ENCODE results near the gene SPAM1.
"Not testable (repeated sequence)": the region's sequence is repeated elsewhere in the genome, so short reads cannot be mapped to it uniquely, and the experiment has no call there.

SPAM1 gene

DNA sequence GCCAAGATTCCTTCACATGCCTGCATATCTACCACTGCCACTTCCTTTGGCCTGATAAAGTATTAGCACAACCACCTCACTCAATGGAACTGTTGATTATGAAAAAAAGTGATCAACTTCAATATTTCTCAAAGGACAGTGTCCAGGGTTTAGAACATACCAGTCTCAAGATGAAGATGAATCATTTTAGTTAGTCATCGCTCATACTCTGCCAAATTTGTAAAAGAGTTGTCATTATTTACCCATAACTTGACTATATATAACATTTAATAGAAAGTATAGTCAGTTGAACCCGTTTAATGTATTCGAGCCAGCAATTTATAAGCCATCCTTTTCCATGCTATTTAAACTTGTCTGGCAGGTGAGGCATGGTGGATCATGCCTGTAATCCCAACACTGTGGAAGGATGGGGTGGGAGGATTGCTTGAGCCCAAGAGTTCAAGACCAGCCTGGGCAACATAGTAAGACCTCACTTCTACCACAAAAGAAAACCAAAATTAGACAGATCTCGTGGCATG, 33.2 kb downstream of the SPAM1 start:
- DNase-seq (ENCODE audit: low spot score) = no peak

DNA sequence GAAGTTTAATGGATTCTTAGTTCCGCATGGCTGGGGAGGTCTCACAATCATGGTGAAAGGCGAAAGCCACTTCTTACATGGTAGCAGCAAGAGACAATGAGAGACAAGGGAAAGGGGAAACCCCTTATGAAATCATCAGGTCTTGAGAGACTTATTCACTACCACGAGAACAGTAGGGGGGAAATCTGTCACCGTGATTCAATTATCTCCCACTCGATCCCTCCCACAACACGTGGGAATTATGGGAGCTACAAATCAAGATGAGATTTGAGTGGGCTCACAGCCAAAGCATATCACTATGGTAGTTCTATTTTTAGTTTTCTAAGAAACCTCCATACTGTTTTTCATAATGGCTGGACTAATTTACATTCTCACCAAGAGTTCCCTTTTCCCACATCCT, 36.7 kb downstream of the SPAM1 start:
- DNase-seq (ENCODE audit: low spot score) = no peak

DNA sequence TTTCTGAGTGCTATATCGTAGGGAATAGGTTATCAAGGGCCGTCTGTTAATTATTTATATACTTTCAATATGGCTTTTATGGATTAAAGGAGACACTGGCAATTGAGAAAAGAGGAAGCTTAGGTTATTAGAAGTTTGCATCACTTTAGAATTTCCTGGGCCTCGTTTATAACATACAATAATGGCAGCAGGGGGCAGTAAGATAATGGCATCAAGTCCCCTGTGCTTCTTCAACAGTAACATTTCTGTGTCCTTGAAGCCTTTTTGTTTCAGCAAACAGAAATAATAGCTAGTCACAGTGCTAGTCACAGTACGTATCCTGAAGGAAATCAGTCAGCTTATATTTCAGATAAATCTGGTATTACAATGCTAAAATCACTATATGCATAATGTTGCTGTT, 41.9 kb downstream of the SPAM1 start:
- DNase-seq (ENCODE audit: low spot score) = no peak

DNA sequence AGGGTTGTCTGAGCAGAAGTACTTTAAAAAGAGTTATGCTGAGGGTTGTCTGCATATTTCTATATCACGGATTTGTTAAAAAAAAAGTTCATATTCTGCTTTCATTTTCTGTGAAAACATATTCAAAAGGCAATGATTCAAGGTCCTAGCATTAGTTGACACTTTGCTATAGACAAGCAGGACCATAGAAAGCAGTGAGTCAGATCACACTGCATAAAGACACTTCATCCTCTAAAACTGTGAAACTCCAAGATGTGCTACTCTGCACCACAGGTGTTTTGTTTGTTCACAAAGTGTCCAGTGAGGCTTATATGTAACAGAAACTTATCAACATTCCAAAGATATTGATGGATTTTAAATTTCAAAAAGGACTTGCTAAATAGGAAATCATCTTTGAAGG, 47.0 kb downstream of the SPAM1 start:
- DNase-seq (ENCODE audit: low spot score) = no peak

DNA sequence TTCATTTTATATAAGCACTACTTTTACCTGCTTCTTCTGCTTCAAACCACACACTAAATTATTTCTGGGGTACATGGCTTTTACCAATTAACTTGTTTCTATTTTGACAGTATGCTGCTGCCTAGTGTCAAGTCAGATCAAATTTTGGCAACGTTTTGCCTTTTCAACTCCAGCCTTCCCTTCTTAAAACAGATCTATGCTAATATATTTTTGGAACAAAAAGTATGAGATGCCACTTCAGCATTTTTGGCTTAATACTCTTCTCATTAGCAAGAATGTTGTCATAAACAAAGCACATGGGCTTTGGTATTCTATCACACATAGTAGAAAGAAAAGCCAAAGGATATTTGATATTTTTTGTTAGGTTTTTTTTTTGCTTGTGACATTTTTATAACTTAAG, 47.8 kb downstream of the SPAM1 start:
- DNase-seq (ENCODE audit: low spot score) = no peak

DNA sequence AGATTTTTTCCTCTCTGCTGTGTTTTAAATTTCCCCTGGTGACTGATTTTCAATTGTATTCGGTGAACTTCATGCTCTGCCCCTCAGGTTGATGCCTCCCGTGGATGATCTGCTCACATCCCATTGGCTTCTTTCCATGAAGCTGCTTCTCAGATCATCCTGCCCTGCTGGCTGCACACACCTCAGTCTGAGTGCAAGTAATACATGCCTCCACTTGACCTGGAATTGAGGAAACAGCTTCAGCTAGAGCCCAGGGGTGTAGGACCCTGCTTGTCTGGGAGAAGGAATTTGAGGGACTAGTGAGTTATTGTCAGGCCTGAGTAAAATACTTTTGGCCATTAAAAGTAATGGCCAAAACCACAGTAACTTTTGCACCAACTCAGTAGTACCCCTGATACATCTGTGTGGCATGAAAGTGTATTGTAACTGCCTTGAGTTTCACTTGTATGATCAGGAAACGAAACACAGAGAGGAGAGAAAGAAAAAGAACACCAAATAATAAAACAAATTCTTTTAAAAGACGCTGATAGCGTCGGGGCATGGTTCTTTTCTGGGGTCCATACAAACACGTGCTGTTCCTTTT, 49.4 kb downstream of the SPAM1 start:
- DNase-seq (ENCODE audit: low spot score) = no peak

DNA sequence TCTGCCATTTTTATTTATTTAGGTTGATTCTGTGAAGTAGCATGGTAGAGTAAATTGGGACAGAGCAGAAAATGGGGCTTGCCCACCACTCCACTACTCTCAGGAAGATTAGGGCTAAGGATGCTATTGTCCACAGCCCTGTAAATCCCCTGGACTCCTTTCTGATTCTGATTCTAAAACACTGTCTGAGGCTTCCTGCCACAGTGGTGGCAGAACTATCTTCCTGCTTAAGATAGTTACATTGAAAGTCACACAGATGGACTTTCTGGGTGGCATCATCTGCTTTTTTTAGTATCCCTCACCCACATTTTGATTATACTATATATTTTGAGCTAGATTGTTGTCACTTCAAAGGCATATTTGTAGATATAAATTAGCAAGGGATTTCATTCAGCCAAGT, 50.0 kb downstream of the SPAM1 start:
- no peak for DNase-seq (ENCODE audit: low spot score)

DNA sequence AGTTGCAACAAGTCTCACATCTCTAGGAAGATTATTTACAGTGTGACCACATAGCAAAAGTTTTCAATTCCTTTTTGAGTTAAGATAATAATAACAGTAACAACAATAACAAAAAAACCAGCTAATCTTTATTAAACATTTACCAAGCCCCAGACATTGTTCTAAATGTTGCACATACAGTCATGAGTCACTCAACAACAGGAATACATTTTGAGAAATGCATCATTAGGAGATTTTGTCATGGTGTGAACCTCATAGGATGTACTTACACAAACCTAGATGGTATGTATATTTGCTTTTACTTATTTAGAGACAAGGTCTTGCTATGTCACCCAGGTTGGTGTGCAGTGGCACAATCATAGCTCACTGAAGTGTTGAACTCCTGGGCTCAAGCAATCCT, 52.0 kb downstream of the SPAM1 start:
- DNase-seq (ENCODE audit: low spot score) = no peak

DNA sequence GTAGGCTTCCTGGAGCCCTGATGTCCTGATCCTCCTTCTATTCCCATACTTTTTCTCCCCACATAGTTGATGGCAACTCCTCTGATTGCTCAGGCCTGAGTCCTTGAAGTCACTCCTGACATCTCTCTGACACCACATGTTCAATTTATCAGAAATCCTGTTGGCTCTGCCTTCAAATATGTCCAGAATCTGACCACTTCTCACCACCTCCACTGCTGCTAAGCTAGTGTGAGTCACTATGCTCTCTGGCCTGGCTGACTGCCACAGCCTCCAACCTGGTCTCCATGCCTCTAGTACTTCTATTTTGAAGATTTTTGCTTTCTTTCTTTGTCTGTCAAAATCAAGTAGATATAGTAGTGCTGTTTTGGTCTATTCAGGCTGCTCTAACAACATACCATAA, 54.8 kb downstream of the SPAM1 start:
- DNase-seq (ENCODE audit: low spot score) = no peak

DNA sequence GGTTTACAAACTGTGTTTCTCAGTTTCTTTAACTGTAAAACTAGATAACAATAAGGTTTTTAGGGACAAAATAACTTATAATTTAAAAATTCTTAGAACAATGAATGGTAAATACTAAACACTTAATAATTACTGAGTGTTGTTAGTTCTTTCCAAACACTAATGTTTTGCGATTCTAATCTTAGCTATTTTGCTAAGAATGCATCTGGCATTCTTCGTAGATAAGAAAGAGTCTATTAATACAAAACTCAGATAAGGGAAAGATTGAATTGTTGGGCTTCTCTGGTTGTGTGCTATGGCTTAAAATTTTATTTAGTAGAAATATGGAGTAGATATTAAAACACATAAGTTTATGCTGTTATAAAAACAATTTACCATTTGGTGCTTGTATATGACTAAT, 62.4 kb downstream of the SPAM1 start:
- DNase-seq (ENCODE audit: low spot score) = no peak

DNA sequence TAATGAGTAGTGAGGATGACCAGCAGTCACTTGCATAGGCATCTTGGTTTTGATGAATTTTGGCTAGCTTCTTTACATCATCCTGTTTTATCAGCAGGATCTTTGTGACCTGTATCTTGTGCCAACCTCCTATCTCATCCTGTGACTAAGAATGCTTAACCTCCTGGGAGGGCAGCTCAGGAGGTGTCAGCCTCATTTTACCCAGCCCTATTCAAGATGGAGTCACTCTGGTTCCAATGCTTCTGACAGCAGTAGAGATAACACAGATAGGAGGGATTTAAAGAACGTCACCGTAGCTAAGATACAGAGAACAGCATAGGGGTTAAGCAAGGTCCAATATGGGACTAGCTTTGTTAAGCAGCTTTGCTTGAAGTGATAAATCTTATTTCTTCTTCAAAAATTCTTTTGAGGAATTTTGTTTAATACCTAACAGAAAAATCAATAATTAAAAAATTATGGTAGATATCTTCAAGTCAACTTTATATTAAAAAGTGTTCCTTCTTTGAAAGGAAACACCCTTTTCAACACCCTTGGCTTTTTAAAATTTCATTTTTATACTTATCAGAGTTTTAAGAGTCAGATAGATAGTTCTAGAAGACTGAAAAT, 68.0 kb downstream of the SPAM1 start:
- DNase-seq (ENCODE audit: low spot score) = no peak

DNA sequence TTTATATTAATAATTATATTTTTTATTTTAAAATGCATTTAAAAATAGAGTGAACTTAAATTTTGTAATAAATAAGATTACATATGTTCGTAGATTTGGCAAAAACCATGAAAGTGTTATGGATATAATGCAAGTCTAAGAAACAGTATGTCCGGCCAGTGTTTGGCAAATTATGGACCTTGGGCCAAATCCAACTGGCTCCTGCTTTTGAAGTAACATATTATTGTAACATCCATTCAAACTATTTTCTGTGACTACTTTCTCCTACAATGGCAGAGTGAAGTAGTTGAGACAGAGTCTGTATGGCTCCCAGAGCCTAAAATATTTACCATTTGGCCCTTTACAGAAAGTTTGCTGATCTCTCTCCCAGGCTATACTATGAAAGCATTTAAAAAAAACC, 69.0 kb downstream of the SPAM1 start:
- no peak for DNase-seq (ENCODE audit: low spot score)

DNA sequence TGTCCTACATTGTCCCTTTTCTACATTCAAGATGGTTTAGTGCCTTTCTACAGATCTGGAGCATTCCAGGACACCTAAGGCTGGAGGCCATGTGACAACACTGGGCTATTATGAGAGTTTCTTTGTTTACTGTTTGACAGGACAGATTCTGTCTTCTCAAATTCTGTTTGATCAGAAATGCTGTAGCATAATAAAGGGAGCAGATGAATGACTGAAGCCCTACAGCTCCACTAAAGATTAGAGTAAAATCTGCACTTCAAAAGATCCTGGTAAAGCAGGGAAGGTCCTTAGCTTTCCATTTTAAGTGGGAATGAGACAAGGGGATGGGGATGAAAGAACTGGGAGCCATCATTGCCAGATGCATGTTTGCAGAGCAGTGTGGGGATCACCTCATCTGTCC, 69.4 kb downstream of the SPAM1 start:
- DNase-seq (ENCODE audit: low spot score) = no peak

DNA sequence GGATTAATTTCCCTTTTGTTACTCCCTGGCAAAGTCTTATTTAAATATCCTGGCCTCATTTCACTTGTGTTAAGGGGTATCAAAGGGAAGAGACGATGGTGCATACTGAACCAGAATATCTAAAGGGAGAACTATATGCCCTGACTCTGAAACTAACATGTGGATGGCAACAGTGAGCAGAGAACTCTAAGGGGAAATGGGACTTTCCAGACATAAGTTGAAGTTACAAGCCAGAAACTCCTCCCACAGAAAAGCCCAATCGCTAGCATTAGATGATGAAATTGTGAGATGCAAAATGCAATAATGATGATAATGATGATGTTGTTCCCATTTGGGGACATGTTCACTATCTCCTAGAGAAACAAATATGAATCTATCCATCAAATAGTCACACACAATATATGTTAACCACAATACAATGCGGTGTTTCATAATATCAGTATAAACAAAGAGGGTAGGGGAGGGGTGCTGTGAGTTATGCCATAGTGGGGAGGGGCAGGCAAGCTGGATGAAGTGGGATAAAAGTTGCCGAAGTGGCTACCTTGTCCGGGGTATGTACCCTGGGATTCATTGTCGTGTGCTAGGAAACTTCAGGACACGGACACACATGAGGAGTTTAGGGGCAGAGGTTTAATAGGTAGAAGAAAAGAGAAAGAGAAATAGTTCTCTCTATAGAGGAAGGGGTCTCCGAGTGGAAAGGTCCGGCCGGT, 70.7 kb downstream of the SPAM1 start:
- no peak for DNase-seq (ENCODE audit: low spot score)

DNA sequence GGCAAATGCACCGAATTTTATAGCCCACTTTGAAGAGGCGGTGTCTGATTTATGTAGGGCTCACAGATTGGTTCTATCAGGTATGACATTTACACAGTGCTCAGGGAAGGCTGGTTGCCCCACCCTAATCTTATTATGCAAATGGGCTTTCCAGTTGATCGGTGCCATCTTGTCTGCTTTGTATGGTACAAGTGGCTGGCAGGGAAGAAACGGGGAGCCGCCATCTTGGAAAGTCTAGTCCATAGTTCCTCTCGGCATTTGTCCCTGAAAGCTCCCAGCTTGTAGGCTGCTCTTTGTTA, 71.2 kb downstream of the SPAM1 start:
- DNase-seq (ENCODE audit: low spot score) = no peak

DNA sequence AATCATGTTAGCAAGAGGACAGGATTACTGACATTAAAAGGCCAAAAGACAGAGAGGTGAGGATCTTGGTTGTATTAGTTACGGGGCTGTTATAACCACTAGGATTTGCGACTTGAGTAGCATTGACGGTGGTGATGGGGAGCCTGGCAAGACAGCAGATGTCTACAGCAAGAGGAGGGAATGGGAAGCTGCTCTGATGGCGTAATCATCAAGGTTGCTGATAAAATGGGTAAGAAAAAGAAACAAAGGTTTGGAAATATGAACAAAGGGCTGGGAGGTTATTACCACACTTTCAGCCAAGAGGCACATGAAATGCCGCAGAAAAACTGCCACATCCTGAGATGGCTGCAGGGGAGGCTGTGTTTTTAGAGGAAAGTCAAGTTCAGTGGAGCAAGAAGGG, 73.9 kb downstream of the SPAM1 start:
- no peak for DNase-seq (ENCODE audit: low spot score)

DNA sequence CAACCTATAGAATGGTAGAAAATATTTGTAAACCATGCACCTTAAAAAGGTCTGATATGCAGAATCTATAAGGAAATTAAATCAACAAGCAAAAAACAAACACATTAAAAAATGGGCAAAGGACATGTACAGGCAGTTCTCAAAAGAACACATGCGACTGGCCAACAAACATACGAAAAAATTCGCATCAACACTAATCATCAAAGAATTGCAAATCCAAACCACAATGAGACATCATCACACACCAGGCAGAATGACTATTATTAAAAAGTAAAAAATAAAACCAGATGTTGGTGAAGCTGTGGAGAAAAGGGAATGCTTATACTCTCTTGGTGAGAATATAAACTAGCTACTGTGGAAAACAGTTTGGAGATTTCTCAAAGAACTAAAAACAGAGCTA, 74.7 kb downstream of the SPAM1 start:
- DNase-seq (ENCODE audit: low spot score) = no peak

DNA sequence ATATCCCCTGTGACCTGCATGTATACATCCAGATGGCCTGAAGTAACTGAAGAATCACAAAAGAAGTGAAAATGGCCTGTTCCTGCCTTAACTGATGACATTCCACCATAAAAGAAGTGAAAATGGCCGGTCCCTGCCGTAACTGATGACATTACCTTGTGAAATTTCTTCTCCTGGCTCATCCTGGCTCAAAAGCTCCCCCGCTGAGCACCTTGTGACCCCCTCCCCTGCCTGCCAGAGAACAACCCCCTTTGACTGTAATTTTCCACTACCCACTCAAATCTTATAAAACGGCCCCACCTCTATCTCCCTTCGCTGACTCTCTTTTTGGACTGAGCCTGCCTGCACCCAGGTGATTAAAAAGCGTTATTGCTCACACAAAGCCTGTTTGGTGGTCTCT, 83.3 kb downstream of the SPAM1 start:
- DNase-seq (ENCODE audit: low spot score) = not testable (repeated sequence)

DNA sequence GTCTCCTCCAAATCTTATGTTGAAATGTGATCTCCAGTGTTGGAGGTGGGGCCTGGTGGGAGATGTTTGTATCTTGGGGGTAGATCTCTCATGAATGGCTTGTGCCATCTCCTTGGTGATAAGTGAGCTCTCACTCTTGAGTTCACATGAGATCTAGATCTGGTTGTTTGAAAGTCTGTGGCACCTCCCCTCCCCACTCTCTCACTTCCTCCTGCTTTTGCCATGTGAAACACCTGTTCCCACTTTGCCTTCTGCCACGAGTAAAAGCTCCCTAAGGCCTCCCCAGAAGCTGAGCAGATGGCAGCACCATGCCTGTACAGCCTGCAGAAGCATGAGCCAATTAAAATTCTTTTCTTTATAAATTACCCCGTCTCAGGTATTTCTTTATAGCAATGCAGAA, 84.3 kb downstream of the SPAM1 start:
- no peak for DNase-seq (ENCODE audit: low spot score)
